Measurements from ENCODE around the gene GRPR.

GRCh38 chrX:16081357-16081756 lies 42.0 kb upstream of the GRPR start:
- TF ChIP-seq TAF1 (IDR thresholded peaks at IDR 0.05; ENCODE audit: low read depth), result no peak
- TF ChIP-seq CEBPB (IDR thresholded peaks at IDR 0.05), result no peak
- no peak for TF ChIP-seq MAX (IDR thresholded peaks at IDR 0.05)
- no peak for TF ChIP-seq CREB1 (IDR thresholded peaks at IDR 0.05; ENCODE audit: low read depth)

Measured in Ishikawa (cell line).